Gastroesophageal sphincter (tissue), 3 donors: Measurements from ENCODE around the gene RAB11FIP2.

Source experiments
- CTCF ChIP-seq, 4 experiments: fragments of 200-600 bp in 2 of 4; fragments of 450-650 bp in 2 of 4; sonication (generic) in 1 of 4; IDR thresholded peaks; one replicate each; pipeline ENCODE4 v1.5.1; 2017 to 2019; ENCODE audit warnings: antibody characterized with exemption in 4 of 4, mild to moderate bottlenecking in 2 of 4, moderate library complexity in 2 of 4
- POLR2A ChIP-seq, 2 donors: fragments of 450-650 bp; IDR thresholded peaks; one replicate each; pipeline ENCODE4 v1.6.1; 2017; ENCODE audit warnings: antibody characterized with exemption in 2 of 2, mild to moderate bottlenecking in 2 of 2, moderate library complexity in 1 of 2
- POLR2AphosphoS5 ChIP-seq: sonication (generic); formaldehyde crosslinking; IDR thresholded peaks from one replicate; pipeline ENCODE4 v1.6.1; 2017; ENCODE audit warnings: antibody characterized with exemption

- TF ChIP-seq CTCF (IDR thresholded peaks at IDR 0.05) (no peak), POLR2AphosphoS5 (no peak), POLR2A (IDR thresholded peaks at IDR 0.05) (no peak)
Observed at GRCh38 chr10:118047880-118048279, 1.1 kb upstream of the RAB11FIP2 start.
